Nephron (organoid): ENCODE results near the gene LRRC17.

Experiments
- H3K27ac Mint-ChIP-seq, 3 experiments: 2 replicates each; pipeline ENCODE4 v1.8.0; 2020; ENCODE audit warnings: mixed read lengths in 3 of 3, mild to moderate bottlenecking in 2 of 3, moderate library complexity in 1 of 3
- H3K27me3 Mint-ChIP-seq: 2 replicates; pipeline ENCODE4 v1.8.0; 2021; ENCODE audit warnings: low read depth, mild to moderate bottlenecking, moderate library complexity, mixed read lengths
- H3K36me3 Mint-ChIP-seq: 2 replicates; pipeline ENCODE4 v1.8.0; 2020; ENCODE audit warnings: low read depth, mixed read lengths
- H3K4me1 Mint-ChIP-seq: 2 replicates; pipeline ENCODE4 v1.8.0; 2020; ENCODE audit warnings: mixed read lengths
- H3K4me3 Mint-ChIP-seq, 3 experiments: 2 replicates each; pipeline ENCODE4 v1.8.0; 2020; ENCODE audit warnings: mild to moderate bottlenecking in 3 of 3, mixed read lengths in 3 of 3, moderate library complexity in 2 of 3
- H3K9me3 Mint-ChIP-seq: 2 replicates; pipeline ENCODE4 v1.8.0; 2020; ENCODE audit warnings: mixed read lengths
- TF ChIP-seq, protein P1 (sequence below), 3 experiments: fragments of 200-600 bp; sonication (generic); IDR thresholded peaks; one replicate each; pipeline ENCODE4 v1.5.0; 2021; ENCODE audit warnings: antibody characterized with exemption in 3 of 3; ENCODE audit not compliant: unreplicated experiment in 3 of 3

The LRRC17 gene

GRCh38 chr7:102912742-102913141 lies at the start of gene LRRC17:
LRRC17 (plus strand) TSS chr7:102913000; CDS start chr7:102933914, 20,914 bp downstream.
- Mint-ChIP-seq H3K27me3 (no peaks in the 10 kb centered on the region), H3K9me3 (peaks cover 7% of the 10 kb centered on the region), H3K27ac (peak within 1 kb of the TSS; percentile 94 to 99 (median 97)), H3K4me1 (peaks cover 39% of the 10 kb centered on the region), H3K4me3 (peak within 1 kb of the TSS; percentile 89 to 95 (median 91)), H3K36me3 (peaks cover 14% of the 10 kb centered on the region)
- TF ChIP-seq, protein P1, sequence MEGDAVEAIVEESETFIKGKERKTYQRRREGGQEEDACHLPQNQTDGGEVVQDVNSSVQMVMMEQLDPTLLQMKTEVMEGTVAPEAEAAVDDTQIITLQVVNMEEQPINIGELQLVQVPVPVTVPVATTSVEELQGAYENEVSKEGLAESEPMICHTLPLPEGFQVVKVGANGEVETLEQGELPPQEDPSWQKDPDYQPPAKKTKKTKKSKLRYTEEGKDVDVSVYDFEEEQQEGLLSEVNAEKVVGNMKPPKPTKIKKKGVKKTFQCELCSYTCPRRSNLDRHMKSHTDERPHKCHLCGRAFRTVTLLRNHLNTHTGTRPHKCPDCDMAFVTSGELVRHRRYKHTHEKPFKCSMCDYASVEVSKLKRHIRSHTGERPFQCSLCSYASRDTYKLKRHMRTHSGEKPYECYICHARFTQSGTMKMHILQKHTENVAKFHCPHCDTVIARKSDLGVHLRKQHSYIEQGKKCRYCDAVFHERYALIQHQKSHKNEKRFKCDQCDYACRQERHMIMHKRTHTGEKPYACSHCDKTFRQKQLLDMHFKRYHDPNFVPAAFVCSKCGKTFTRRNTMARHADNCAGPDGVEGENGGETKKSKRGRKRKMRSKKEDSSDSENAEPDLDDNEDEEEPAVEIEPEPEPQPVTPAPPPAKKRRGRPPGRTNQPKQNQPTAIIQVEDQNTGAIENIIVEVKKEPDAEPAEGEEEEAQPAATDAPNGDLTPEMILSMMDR (IDR thresholded peaks at IDR 0.05; ENCODE audit: unreplicated experiment in 3 of 3): no peak

- Mint-ChIP-seq H3K4me1 (peaks cover 18% of the 10 kb centered on the region), H3K27ac (peak overlapping the region in 2 of 3 experiments; percentile 20 to 55), H3K9me3 (no peaks in the 10 kb centered on the region), H3K27me3 (no peaks in the 10 kb centered on the region), H3K36me3 (no peaks in the 10 kb centered on the region), H3K4me3 (no peak overlapping the region)
- TF ChIP-seq, protein P1 (IDR thresholded peaks at IDR 0.05; ENCODE audit: unreplicated experiment in 3 of 3): no peak
Measured at GRCh38 chr7:102864958-102865357, 47.8 kb upstream of the LRRC17 start.

DNA sequence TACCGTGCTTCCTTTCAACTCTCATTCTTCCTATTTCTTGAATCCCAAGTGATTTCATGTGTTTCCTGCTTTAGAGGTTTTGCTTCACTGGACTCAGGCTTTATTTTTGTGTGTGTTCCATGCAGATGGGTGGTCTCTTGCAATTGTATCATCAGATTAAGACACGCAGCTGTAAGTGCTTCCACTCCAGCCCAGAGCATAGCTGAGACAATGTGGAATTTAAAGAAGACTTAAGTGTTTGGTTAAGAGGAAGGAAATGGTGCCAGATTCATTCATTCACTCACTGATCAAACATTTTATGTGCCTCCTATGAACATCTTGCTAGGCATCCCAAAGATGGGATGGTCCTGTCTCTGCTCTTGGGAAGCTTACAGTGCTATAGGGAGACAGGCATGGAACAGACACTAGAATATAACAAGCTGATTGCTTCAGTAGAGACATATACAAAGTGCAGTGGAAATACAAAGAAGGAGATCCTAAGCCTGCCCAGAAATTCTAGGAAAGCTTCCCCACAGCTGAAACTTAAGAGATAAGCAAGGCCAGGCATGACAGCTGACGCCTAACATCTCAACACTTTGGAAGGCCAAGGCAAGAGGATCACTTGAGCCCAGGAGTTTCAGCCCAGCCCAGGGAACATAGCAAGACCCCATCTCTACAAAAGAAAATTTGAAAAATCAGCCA lies 46.1 kb upstream of the LRRC17 start:
- TF ChIP-seq, protein P1 (IDR thresholded peaks at IDR 0.05; ENCODE audit: unreplicated experiment in 3 of 3): no peak
- no peaks in the 10 kb centered on the region for H3K9me3 Mint-ChIP-seq
- no peak overlapping the region for H3K4me3 Mint-ChIP-seq
- peaks cover 3% of the 10 kb centered on the region for H3K27me3 Mint-ChIP-seq
- peaks cover 10% of the 10 kb centered on the region for H3K4me1 Mint-ChIP-seq
- H3K36me3 Mint-ChIP-seq: peaks cover under 1% of the 10 kb centered on the region
- peak overlapping the region; percentile 15 to 82 (median 80) for H3K27ac Mint-ChIP-seq

- Mint-ChIP-seq H3K4me1 (peaks cover 14% of the 10 kb centered on the region), H3K4me3 (no peak overlapping the region), H3K36me3 (peaks cover 6% of the 10 kb centered on the region), H3K9me3 (no peaks in the 10 kb centered on the region), H3K27me3 (peaks cover 3% of the 10 kb centered on the region), H3K27ac (no peak overlapping the region)
- TF ChIP-seq, protein P1 (IDR thresholded peaks at IDR 0.05; ENCODE audit: unreplicated experiment in 3 of 3): no peak
Measured at GRCh38 chr7:102869195-102869594, 43.6 kb upstream of the LRRC17 start.

DNA sequence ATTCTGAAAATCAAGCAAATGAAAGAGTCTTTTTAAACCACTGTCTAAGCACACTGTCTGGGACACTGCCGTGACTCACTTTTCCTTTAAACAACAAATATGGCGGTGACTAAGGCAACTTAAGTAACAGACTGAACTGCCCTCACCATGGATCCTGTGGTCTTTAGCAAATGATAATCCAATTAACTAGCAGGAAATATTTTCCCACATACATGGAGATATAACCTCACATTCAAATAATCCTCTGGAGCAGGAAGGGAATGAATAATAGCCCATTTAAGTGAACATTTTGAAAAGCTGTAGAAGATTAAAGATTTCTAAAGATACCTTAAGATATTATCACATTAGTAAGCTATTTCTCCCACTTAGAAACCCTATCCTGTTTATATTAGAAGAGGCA lies 40.3 kb upstream of the LRRC17 start:
- H3K36me3 Mint-ChIP-seq: peaks cover 6% of the 10 kb centered on the region
- H3K27ac Mint-ChIP-seq: no peak overlapping the region
- peaks cover 16% of the 10 kb centered on the region for H3K4me1 Mint-ChIP-seq
- TF ChIP-seq, protein P1 (IDR thresholded peaks at IDR 0.05; ENCODE audit: unreplicated experiment in 3 of 3): no peak
- peaks cover 3% of the 10 kb centered on the region for H3K27me3 Mint-ChIP-seq
- H3K9me3 Mint-ChIP-seq: no peaks in the 10 kb centered on the region
- H3K4me3 Mint-ChIP-seq: no peak overlapping the region
